Fibroblast of gingiva (primary cell): ENCODE results near the gene CLEC4G.

Experiments used
- DNase-seq: peaks from one replicate; pipeline ENCODE4 v3.0.0-alpha.2; 2011; ENCODE audit warnings: low read depth

CLEC4G gene

DNA sequence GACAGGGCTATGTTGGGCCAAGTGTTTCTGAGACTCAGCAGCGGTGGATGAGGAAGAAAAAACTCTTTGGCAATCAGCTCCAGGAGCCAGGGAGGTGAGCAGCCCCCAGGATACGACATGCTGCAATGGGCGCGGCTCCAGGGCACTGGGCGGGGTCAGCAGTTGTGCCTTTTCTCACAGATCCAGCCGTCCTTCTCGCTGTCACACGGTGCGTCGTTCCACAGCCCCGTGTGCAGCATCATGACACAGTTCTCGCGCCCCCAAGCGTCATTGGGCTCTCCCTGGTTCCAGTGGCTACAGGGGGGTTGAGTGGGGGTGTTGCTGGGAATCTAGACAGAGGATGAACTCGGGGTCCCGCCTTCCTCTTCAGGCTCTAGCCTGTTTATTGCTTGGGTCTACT, 2.7 kb downstream of the CLEC4G start:
- DNase-seq: no peak

DNA sequence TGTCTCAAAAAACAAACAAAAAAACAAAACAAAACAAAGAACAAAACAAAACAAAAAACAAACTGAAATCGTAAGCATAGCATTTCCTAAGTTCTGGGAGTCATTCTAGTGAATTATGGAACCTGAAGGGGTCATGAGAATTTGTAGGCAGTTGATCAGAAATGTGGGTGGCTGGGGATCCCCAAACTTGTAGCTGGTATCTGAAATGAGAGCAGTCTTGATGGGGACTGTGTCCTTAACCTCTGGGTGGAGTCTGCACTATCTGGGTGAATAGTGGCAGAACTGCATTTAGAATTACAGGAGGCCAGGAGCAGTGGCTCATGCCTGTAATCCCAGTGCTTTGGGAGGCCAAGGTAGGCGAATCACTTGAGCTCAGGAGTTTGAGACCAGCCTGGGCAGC, 6.1 kb downstream of the CLEC4G start:
- DNase-seq: no peak

DNA sequence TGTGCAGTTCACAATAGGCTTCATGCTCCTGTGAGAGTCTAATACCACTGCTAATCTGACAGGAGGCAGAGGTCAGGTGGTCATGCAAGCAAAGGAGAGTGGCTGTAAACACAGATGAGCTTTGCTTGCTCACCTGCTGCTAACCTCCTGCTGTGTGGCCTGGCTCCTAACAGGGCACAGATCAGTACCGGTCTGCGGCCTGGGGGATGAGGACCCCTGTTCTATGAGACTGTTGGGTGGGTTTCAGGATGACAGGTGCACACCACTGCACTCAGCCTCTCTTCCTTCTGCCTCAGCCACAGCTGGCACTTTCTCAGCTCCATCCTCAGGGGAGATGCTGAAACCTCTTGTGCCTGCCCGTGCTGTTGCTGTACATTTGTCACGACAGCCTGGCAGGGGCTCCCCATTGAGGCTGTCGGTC, 9.7 kb downstream of the CLEC4G start:
- no peak for DNase-seq

DNA sequence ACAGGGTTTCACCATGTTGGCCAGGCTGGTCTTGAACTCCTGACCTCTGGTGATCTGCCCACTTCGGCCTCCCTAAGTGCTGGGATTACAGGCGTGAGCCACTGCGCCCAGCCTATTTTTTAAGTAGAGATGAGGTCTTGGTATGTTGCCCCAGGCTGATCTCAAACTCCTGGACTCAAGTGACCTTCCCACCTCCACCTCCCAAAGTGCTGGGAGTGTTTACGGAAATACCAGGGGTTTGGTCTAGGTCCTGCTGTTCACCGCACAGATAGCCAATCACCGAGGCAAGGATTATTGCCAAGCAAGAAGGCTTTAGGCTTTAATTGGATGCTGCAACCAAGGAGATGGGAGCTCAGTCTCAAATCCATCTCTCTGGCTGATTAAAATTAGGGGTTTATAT, 11.6 kb downstream of the CLEC4G start:
- no peak for DNase-seq

DNA sequence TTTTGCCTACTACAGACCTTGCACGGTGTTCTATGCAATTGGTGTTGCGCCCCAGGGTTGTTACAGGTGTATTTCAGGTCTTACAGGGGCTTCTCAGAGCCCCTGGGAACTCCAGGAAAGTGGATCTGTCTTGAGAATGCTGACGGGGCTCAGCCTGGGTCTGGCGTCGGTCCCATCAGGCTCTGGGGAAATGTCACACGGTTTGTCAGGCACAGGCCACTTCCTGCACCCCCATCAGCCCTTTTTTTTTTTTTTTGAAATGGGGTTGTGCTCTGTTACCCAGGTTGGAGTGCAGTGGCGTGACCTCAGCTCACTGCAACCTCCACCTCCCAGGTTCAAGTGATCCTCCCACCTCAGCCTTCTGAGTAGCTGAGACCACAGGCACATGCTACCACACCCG, 13.2 kb downstream of the CLEC4G start:
- DNase-seq: no peak

DNA sequence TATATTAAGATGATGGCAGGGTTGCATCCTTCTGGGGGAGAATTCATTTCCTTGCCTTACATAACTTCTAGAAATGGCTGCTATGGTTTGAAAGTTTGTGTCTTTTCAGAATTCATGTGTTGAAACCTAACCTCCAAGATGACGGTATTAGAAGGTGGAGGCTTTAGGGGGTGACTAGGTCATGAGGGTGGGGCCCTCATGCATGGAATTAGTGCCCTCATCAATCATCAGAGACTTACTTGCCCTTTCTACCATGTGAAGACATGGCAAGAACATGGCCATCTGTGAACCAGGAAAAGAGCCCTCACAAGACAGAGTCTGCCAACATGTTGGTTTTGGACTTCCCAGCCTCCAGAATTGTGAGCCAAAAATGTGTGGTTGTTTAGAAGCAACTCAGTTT, 15.1 kb downstream of the CLEC4G start:
- no peak for DNase-seq

DNA sequence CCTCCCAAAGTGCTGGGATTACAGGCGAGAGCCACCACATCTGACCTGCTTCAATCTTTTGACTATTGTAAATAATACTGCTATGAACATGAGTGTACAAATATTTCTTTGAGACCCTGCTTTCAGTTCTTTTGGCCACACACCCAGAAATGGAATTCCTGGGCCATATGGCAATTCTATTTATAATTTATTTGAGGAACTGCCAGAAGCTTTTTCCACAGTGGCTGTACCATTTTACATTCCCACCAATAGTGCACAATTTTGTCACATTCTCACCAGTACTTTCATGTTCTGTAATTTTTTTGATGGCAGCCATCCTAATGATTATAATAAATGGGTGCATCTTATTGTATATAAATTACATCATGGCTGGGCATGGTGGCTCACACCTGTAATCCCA, 16.2 kb downstream of the CLEC4G start:
- no peak for DNase-seq

DNA sequence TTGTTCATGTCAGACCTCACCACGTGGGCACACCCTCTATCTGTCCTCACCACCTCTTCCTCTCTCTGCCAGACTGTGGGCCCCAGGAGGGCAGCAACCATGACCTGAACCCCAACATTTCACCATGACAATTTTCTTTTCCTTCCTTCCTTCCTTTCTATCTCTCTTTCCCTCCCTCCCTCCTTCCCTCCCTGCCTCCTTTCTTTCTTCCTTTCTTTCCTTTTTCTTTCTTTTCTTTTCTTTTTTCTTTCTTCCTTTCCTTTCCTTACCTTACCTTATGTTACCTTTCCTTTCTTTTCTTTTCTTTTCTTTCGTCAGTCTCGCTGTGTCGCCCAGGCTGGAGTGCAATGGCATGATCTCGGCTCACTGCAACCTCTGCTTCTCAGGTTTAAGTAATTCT, 21.3 kb downstream of the CLEC4G start:
- DNase-seq: no peak

DNA sequence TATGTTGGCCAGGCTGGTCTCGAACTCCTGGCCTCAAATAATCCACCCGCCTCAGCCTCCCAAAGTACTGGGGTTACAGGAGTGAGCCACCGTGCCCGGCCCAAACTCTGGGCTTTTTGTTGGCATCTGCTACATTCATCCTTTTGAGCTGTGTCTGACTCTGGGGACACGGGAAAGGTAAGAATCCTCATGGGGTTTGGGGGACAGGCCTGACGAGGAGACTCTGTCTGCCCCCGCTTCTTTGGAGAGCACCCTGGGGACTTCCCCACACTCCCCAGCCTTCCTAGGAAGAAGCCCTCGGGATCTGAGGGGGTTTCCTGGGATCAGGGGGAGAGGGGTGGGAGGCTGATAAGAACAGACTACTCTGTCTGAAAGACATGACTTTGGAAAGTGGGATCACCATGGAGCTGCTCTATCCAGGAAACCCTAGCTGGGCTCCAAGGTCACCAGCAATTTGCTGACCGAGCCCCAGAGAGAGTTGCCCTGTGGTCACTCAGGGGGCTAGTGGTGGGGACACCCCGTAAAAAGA, 21.9 kb downstream of the CLEC4G start:
- no peak for DNase-seq

DNA sequence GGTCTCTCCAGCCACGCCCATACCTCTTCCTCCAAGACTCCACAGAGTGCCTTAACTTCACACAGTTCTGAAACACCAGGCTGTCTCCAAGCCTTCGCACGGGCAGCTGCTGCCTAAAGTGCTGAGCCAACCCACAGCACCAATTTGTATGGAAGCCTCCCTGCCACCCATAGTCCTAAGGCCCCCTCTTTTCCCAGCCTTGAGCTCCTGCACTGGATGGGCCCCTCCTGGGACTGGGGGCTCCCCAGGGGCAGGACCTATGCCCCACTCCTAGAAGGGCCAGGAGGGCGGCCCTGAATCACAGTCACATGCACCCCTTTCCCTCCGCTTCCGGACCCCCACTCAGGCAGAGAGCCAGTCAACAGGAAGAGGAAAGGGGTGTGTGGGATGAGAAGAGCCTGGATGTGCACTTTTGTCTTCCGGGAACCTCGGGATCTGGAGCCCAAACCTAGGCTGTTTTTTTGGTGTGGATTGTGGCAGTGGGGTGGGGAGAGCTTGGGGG, 24.9 kb downstream of the CLEC4G start:
- DNase-seq: no peak

DNA sequence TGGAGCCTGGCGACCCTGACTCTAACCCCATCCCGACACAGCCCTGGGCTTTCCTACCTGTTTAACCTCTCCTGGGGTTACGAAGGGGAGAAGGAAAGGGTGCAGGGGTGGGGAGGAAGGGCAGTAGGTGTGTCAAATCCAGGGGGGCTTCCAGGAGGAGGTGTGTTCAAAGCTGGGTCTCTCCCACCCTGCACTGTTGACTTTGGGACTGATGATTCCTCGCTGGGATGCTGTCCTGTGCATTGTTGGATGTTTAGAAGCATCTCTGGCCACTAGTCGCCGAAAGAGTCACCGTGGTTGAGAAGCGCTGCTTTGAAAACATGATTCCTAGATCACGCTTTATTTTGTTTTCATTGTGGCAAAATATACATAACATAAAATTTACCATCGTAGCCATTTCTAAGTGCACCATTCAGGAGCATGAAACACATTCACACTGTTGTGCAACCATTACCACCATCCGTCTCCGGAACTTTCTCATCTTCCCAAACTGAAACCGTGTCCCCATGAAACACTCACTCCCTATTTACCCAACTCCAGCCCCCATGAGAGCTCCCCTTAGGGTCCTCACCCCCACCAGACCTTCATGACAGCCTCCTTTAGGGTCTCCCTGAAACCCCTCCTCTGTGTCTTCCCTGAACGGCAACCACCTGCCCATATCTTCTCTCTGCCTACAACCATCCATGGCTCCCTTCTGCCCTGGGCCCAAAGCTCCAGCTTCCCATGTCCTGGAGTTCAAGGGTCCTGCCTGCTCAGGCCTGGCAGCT, 25.5 kb downstream of the CLEC4G start:
- DNase-seq: no peak

DNA sequence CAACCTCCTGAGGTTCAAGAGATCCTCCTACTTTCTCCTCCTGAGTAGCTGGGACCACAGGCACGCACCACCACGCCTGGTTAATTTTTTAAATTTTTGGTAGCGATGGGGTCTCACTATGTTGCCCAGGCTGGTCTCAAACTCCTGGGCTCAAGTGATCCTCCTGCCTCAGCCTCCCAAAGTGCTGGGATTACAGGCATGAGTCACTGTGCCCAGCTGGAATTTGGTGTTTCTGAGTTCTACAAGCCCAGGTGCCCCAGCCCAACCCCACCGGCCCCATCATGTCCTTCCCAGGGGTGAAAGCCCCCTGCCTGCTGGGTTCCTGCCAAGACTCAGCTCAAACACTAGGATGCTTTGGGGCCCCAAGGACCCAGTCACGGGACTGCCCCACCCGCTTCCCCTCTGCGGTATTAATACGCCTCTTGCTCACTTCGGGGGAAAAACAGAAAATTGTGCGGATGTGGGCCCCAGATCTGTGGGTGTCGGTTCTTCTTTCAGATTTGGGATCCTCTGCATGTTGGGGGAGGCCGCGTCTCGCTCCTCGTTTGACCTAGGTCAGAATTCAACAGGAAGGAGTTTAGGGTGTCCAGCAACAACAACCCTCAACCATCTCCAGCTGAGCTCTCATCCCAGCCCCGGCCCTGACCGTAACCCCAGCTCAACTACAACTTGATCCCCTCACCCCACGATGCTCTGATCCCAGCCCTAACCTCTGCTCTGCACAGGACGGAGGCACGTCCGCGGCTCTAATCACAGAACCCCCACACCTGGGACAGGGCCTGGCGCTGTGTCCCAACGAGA, 26.3 kb downstream of the CLEC4G start:
- no peak for DNase-seq

DNA sequence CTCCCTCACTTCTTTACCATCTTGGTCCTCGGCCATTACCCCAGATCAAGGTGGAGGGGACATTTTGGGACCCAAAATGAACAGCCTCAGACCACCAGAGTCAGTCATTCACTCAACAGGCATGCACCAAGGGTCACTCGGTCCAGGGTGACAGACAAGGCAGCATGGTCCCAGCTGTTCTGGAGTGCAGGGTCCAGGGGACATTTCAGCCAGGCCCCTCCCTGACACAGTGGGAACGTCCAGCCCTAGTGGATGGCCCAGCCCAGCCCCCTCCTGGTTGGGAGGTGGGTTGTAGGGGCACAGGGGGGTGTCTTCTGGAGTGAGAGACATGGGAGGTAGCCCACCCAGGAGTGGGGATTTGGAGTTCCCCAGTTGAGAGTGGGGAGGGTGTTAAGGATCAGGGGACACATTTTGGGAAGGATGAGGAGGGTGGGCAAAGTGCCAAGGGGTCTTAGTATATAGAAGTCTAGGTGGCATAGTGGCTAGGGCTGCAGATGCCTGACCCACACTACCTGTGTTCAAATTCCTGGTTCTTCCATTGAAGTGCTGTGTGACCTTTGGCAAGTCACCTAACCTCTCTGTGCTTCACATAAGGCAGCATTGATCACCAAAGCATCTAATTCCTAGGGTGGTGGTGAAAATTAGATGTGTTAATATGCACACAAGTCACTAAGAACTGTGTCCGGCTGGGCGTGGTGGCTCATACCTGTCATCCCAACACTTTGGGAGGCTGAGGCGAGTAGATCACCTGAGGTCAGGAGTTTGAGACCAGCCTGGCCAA, 27.4 kb downstream of the CLEC4G start:
- DNase-seq: no peak

DNA sequence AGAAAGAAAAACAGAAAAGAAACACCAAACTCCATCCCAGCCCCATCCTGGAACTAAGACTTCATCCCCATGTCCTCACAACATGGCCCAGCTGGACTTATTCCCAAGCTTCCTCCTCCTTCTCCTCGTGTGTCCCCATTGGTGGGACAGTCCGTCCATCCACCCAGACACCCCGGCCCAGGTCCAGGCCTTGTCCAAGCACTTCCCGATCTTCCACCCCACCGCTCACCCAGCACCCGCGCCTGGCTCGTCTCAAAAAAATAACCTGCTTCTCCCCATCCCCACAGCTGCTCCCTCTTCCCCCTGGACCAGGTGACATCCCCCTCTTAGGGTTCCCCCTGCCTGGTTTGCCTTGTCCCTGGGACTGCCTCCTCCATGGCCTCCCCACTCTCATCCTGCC, 28.6 kb downstream of the CLEC4G start:
- no peak for DNase-seq

DNA sequence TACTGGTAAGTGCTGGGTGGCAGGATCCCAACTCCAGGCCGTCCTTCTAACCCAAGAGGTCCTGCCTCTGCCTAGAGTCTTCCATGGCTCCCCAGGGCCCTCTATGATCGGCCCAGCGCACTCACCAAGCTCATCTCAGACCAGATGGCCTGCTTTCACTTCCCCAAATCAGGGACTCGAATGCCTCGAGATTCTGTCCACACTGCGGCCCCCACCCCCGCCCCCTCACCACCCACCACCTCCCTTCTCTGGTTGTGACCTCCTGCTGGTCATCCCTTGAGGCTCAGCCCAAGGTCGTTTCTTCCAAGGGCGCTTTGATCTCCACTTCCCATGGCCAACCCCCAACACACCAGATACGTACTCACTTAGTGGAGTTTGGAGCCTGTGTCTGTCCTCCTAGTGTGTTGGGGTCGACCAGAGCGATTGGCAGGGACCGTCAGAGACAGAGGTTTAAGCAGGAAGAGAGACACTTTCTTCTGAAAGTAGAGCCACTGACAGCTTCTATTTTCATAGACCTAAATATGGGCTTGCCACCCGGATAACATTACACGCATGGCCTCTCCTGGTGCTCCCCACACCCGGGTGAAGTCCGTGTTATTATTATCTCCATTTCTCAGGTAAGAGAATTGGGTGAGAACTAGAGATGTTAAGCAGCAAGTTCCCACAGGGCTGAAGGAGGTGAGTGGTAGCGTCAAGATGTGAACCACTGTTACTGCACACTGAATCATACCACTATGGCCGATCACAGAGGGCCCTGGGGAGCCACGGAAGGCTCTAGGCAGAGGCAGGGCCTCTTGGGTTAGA, 30.1 kb downstream of the CLEC4G start, which contains the start of gene FCER2:
Gene FCER2 (minus strand): TSS at position 478 of the 804 bp plus-strand sequence. CDS start 2,371 bp downstream, outside the sequence.
- DNase-seq: no peak

DNA sequence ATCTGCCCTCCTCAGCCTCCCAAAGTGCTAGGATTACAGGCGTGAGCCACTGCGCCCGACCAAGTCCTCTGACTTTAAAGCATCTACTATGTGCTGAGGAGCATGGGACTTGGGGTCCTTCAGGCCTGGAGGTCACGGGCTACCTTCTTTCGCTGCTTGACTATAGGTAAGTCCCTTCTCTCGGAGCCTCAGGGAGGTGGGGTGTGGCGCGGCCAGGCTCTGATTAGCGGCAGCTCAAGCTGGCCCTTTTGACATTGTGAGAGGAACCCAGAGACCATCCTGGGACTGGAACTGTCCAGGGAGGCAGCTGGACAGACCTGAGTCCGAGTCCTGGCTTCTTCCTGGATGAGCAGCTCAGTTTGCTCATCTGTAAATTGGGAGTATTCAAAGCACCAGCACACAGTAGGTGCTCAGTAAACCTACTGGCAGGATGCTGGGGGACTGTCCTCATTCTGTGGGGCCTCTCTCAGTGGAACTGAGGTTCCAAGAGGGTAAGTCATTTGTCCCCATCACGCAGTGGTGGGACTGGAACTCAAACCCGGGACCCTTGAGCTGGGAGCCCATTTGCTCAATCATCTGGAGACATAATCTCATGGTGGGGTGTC, 30.8 kb downstream of the CLEC4G start:
- DNase-seq: no peak

DNA sequence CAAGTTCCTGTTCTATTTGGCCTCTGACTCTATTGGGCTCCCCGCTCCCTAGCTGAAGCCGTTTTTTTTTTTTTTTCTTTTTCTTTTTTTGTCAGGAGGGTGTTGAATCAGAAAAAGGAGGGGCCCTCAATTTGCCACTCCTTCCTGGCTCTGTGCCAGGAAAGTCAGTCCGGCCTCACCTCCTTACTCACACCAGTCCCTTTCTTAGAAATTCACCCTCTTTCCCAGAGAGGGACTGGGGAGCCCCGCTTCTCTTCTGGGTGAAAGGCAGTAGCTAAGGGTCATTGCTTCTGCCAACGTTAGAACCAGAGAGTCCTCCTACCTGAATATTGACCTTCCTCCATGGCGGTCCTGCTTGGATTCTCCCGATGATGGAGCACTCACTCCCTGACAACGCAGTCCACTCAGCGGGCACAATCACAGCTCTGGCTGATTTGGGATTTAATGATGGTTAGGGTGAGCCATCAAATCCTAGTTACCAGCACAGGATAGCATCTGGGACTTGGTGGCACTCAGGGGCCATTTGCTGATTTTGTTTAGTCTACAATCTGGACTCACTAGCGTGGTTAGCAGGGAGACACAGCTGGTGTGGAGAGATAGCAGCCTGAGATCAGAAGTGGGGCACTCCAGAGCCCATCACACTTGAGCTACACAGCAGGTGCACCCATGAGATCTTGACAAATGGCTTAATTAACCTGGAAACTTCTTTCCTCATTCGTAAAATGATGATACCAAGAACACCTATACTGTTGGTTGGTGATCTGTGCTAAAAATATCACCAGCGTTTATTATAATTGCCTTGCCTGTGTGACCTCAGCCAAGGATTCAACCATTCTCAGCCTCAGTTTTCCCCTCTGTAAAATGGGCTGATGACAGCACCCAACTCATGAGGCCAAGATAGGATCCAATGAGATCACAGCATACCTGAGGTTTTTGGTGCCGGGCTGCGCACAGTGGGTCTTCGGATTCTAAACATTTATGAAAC, 32.2 kb downstream of the CLEC4G start:
- no peak for DNase-seq

DNA sequence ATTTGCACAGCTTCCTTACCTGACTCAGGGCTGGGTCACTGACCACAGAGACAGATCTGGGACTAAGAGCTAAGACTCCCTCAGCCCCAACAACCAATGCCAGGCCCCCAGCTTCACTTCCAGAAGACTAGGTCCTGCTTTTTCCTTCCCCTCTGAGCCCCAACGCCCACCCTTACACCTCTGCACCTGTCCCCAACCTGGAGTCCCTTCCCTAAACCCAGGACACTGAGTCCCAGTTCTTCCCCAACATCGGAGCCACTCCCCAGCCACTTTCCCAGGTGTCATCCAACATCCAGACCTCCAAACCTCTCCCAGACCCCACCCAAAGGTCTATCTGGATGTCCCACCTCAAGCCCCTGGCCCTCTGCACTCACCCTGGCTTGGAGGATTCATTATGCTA, 32.9 kb downstream of the CLEC4G start:
- no peak for DNase-seq

DNA sequence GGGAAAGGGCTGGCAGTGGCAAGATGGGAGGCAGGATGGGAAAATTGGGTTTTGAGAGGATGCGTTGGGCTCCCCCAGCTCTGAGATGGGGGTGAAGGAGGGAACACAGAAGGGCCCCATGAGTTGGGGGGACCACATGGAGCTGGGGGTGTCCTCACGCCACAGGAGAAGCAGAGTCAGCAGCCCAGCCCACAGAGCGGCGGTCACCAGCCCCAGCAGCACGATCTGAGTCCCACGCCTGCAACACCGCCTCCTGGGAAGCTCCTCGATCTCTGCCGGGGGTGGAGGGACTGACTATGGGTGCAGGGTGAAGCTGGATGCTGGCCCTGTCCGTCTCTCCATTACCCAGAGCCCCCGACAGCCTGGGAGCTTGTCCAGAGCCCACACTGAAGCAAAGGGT, 33.3 kb downstream of the CLEC4G start:
- no peak for DNase-seq
